EH (cell line): ENCODE results near the gene THUMPD3.

Experiments
- DNase-seq: peaks from one replicate; pipeline ENCODE4 v3.0.0-alpha.2; 2015; ENCODE audit warnings: low read depth

Gene THUMPD3

DNA sequence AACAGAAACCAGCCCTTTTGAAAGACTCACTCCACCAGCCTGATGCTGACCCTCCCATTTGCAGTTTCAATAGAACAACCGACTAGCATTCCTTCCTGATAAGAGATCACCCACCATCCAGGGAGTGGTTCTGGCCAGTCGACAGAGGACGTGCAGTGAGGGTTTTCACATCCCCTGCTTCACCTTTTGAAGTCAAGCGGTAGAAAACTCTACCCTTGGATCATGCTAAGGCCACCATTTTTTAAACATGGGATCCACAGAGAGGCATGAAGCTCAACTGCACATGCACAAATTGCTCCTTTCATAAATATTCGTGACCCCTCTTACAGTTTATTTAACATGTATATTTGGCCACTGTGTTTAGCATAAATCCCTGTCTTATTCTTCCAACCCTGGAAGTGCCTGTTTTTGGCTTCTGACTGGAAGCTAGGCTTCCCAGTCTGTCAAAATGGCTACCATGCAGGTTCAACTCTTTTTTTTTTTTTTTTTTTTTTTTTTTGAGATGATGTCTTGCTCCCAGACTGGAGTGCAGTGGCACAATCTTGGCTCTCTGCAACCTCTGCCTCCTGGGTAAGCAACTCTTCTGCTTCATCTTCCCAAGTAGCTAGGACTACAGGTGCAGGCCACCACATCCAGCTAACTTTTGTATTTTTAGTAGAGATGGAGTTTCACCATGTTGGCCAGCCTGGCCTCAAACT is 1.0 kb upstream of the THUMPD3 start:
- DNase-seq = no peak

- DNase-seq = no peak
Observed at GRCh38 chr3:9369508-9369907, 6.7 kb downstream of the THUMPD3 start.

DNA sequence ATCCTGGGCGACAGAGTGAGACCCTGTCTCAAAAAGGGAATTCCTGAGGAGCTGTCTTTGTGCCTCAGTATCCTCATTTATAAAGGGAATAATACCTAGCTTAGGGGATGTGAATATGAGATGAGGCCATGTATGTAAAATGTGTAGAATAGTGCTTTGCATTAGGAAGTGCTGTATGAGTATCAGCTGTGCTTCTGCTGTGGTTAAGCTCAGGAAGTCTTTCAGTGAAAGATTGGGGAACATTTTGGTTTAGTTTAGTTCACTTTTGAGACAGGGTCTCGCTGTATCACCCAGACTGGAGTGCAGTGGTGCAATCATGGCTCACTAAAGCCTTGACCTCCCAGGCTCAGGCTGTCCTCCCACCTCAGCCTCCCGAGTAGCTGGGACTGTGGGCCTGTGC is 10.6 kb downstream of the THUMPD3 start:
- no peak for DNase-seq

GRCh38 chr3:9377981-9378380 is 15.1 kb downstream of the THUMPD3 start:
- DNase-seq = no peak

GRCh38 chr3:9379327-9379726 is 16.5 kb downstream of the THUMPD3 start:
- DNase-seq = no peak

DNA sequence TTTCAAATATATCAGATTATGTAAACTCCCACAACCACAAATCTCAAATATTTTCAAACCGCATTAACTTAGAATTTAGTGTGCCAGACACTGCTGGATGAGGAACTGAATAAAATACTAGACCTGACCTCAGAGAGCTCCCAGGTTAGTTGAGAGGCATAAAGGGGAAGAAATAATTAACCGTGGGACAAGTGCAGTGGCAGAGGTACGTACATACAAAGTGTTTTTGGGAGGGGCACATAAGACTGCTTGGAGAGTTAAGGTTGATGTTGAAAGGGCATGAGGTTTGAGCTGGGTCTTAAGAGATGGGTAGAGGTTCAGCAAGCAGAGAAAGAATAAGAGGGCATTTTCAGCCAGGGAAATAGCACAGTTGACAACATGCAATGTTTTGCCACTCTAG is 17.2 kb downstream of the THUMPD3 start:
- DNase-seq = no peak

GRCh38 chr3:9384141-9384828 is 21.4 kb downstream of the THUMPD3 start:
- DNase-seq = peak; percentile 48

GRCh38 chr3:9385187-9386077 is 22.6 kb downstream of the THUMPD3 start:
- no peak for DNase-seq

DNA sequence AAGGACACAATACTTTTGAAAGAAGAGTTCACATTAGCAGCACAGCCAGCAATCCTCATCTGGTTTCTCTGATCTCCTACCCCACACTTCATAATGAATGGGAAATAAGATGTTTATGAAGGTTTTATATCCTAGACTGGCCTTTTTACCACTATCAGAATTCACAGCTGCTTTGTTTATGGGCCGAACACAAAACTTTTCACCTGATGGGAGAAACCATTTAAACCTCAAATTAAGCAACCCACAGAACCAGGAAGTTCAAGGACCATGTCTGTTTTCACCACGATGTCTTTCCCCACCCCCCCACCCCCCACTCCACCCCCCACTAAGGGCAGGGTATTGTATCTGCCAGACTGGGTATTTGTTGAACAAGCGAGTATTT is 23.2 kb downstream of the THUMPD3 start:
- no peak for DNase-seq

DNA sequence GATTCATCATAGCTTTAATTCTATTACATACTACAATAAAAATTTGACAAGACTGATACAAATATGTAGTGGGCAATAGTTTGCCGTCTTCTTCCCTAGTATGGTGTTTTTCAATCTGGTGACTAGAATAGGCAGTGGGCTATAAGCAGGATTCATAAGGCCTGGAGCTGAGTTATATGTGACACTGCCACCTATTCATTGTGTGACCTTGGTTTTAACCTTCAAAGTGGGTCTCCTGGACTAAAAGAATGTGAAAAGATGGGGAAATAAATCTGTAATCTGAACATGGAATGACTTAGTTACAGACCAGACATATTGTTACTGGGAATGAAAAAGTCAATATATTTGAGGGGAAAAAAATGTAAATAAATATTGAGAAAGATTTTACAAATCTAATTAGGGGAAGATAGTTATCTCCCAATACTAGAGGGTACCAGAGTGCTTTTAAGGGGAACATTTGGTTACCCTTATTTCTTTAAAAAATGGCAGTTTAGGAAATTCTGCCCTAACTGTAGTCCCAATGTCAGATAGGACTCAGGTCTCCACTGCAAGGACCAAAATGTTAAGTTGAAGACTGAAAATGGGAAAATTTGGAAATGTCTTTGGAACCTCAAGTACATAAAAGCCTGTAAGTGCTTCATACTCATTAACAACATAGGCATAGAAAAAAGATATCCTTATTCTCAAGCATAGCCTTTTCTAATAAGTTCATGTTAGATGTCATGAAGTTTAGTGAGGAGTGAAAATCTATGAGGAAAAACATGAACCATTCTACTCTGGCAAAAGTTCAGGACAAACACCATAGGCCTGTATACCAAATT is 23.9 kb downstream of the THUMPD3 start:
- no peak for DNase-seq

DNA sequence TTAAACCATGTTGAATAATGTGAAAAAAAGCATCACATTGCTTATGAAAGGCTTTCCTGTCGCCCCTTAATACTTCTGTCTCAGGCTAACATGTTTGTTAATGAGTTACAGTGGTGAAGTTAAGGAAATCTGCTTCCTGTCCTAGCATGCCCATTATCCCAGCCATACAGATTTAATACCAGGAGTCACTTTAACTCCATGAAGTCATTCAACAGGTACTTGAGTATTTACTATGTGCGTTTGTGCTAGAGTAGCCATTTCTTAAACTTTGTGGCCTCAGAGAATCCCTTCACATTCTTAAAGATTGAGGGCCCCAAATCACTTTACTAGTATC is 24.4 kb downstream of the THUMPD3 start:
- no peak for DNase-seq

DNA sequence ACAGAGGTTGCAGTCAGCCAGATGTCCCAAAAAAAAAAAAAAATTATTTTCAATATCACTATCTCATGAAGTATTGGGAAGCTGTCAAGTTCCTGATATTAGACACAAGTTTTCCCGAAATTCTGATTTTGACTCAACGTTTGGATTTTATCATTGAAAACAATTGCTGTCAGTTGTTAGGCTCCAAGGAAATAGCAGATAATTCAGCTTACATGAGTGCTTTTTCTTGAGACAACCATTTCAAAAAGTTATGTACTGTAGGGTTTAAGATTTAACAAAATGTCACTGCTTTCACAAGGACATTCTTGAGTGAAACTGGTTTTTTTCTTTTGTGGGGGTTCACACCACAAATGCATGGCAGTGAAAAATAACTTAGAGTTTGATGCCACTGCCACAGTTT is 25.3 kb downstream of the THUMPD3 start:
- no peak for DNase-seq

GRCh38 chr3:9388562-9389272 is 25.9 kb downstream of the THUMPD3 start:
- no peak for DNase-seq

GRCh38 chr3:9390265-9390888 is 27.5 kb downstream of the THUMPD3 start:
- DNase-seq = no peak

DNA sequence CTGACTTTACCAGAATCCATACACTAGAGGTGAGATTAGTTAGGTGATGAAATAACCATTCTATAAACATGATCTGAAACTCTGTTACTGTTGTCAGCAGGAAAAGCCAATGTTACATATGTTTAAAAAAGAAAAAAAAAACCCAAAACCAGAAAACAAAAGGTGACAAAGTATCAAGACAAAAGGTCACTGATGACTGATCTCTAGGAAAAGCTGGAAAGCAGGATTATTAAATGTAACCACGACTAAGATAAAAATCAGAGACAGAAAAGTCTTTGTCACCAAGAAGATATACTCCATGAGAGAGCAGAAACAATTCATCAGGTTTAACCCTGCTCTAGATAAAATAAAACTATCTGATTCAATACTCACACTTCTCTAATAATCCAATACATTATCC is 29.2 kb downstream of the THUMPD3 start:
- no peak for DNase-seq

DNA sequence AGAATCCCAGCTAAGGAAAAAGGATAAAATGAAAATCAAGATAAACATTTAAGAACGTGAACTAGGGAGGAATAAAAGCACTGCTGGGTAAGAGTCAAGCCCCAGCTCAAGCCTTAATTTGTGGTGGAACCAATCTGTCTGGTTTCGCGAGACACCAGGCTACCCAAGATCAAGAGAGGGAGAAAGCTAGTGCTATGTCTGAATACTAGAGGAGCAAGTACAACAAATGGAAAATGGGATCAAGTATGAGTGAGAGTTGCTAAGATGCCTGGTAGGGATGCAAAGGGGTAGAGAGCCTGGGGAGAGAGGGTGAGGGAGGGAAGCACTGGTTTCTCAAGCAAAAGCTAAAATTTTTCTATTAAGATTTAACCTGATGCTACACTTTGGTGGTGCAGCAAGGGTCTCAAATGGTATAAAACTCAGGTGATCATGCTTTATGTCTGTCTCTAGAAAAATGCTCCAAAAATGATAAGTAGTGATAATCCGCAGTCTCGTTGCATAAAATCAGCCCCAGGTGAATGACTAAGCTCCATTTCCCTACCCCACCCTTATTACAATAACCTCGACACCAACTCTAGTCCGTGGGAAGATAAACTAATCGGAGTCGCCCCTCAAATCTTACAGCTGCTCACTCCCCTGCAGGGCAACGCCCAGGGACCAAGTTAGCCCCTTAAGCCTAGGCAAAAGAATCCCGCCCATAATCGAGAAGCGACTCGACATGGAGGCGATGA is 32.9 kb downstream of the THUMPD3 start:
- no peak for DNase-seq

- peak; percentile 98 for DNase-seq
Observed at GRCh38 chr3:9396301-9396631, 33.4 kb downstream of the THUMPD3 start.

GRCh38 chr3:9396632-9397331 is 33.9 kb downstream of the THUMPD3 start:
- DNase-seq = peak; percentile 100

- DNase-seq = peak; percentile 97
Observed at GRCh38 chr3:9397332-9397905, 34.6 kb downstream of the THUMPD3 start, which contains the start of gene SETD5. Gene SETD5, plus strand, starts transcription at chr3:9397615. Its CDS starts 31,324 bp downstream, at chr3:9428939.
